Stimulated activated CD8-positive, alpha-beta memory T cell treated with anti-CD3 and anti-CD28 coated beads, Interleukin-4, amount 100 ng/mL, for 24 hours (primary cell): ENCODE data around the gene TAX1BP3.

Experiments used
- DNase-seq: peaks from one replicate; pipeline ENCODE4 v3.0.0-alpha.2; 2020; ENCODE audit warnings: low read depth

TAX1BP3 gene

DNA sequence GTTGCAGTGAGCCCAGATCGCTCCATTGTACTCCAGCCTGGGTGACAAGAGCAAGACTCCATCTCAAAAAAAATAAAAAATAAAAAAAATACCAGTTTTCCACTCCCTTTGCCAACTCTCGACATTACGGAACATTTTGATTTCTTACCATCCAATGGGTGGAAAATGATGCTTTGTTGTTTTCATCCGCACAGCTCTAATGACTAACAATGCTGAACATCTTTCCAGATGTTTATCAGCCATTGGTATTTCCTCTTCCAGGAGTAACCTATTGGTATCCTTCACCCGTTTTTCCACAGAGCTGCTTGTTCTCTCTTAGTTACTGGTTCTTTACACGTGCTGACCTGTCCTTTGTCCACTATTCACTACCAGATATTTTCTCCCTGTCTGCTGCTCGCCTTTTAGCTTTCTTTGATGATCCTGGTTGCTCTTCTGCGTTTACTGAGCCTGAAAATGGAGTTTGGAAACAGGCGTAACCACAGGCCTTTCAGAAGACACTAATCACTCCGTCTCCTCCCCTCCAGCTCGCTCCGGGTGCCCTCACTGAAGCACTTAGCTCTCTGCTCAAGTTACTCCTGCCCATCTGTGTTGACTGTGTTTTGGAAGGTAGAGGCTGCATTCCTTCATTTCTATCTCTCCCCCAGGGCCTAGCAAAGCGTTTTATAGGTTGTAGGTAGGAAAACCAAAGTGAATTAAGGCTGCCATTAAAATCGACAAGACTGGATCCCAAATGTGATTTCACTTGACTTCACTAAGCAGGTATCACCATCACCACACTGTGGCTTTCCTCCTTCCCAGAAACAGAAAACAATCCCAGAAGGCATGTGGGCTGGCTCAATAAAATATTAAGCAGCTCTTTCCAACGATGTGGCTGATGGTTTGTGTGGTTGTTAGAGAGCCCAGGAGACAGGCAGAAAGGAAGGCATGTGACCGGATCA lies 41.3 kb downstream of the TAX1BP3 start:
- no peak for DNase-seq

DNA sequence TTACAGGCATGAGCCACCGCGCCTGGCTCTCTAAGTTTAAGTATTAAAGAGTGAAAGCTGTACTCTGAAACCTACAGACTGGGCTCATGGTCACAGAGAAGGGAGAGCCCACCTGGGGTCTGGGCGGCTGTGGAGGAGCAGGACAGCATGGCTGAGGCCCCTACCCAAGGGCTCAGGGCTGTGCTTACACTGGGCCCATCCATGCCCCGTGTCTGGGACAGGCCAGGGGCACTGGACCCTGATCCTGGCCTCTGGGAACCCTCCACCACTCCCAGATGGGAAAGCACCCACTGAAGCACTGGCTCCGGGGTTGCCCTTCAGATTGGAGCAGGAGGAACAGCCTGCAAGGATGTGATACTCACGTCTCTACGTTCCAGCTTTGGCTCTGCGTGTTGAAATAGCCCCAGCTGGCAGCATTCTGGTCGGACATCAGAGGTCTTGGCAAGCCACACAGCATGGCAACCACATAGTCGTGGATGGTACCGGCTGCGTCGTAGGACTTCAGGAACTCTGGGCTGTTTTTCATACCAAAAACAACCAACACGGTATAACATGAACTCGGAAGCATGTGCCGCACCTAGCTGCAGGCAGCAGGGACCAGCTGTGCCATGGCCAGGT lies 45.3 kb downstream of the TAX1BP3 start:
- no peak for DNase-seq

DNA sequence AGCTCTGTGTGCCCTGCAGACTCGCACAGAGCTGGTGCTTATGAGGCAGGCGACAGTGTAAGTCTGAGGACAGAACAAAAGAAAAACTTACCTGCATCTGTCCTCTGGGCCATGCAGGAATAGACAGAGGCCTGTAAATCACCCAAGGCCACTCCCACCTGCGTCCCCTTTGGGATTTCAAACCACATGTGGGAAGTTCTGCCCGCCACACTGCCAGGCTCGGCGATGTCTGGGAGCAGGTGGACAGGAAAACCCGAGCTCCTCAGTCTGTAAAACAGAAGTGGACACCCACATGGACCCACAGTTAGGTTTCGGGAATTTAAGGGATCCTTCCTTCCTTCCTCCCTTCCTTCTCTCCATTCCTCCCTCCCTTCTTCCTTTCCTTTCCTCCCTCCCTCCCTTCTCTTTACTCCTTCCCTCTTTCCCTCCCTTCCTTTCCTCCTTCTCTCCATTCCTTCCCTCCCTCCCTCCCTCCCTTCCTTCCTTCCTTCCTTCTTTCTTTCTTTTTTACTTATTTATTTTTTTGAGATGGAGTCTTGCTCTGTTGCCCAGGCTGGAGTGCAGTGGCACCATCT lies 47.1 kb downstream of the TAX1BP3 start:
- no peak for DNase-seq

DNA sequence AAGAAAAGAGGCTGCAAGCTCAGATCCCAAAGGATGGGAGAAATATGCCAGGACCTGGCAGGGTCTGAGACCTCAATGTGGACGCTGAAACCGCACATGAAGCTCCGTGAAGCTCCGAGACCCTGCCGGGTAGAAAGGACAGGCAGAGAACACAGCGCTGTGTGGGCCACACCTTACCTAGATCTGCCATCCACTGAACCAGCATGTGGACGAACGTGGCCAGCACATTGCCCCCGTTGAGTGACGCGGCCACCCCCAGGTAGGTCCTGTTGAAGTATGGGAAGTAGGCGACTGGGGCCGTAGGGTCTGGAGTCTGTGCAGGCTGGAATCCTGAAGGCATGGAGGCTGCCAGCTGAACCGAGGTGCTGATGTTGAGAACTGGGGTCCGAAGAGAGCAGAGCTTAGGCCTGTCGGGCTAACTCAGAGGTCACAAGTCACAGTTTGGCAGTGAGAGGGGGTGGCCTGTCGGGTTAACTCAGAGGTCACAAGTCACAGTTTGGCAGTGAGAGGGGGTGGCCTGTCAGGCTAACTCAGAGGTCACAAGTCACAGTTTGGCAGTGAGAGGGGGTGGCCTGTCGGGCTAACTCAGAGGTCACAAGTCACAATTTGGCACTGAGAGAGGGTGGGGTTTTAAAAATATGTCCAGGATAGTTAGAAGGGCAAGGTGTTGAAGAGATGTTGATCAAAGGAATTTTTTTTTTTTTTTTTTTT lies 53.1 kb downstream of the TAX1BP3 start:
- DNase-seq: no peak

DNA sequence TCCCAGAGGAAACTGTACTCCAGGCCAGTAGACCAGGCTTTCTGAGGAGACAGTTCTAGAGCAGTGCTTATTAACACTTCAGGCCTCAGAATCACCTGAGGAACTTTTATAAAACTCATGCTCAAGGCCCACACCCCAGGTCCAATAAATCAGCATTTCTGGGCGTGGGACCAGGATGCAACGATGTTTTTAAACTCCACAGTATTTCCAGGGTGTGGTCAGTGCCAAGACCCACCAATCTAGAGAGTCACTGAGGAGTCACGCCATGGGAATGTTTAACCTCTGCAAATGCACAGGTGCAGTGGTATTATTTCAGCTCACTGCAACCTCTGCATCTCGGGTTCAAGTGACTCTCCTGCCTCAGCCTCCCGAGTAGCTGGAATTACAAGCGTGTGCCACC lies 55.3 kb downstream of the TAX1BP3 start:
- no peak for DNase-seq
